Kidney (tissue), 14 donors: ENCODE results near the gene DHX16. TPM values are rescaled to one million over a fixed set of nuclear protein-coding genes. Genes with fewer than 3 reads are reported as not detected.

Experiments used
- DNase-seq, 5 donors: peaks; one replicate each; pipeline ENCODE4 v3.0.0-alpha.2; 2013 to 2020
- FAIRE-seq: peaks from 2 replicates; lab custom pipeline; 2012; peaks lifted over from hg19 to GRCh38; lab: Jason Lieb, UNC
- H3K27ac ChIP-seq, 2 donors: one replicate each; pipeline ENCODE4 v1.7.0; 2013; ENCODE audit warnings: low read depth in 2 of 2, low read length in 2 of 2, inconsistent platforms in 1 of 2
- H3K27me3 ChIP-seq: one replicate; pipeline ENCODE4 v1.7.1; 2013; ENCODE audit warnings: low read length, inconsistent platforms; ENCODE audit not compliant: control insufficient read depth, insufficient read depth
- H3K36me3 ChIP-seq, 3 donors: one replicate each; pipeline versions ENCODE4 v1.7.0 to v1.7.1; 2013; ENCODE audit warnings: low read length in 3 of 3, control low read depth in 1 of 3, inconsistent platforms in 1 of 3; ENCODE audit not compliant: insufficient read depth in 3 of 3, control insufficient read depth in 2 of 3
- H3K4me1 ChIP-seq, 3 donors: one replicate each; pipeline versions ENCODE4 v1.7.0 to v1.7.1; 2013; ENCODE audit warnings: low read length in 3 of 3, inconsistent platforms in 1 of 3, low read depth in 1 of 3; ENCODE audit not compliant: control insufficient read depth in 2 of 3, insufficient read depth in 2 of 3
- H3K4me3 ChIP-seq, 3 donors: one replicate each; pipeline versions ENCODE4 v1.7.0 to v1.8.1; 2013; ENCODE audit warnings: low read length in 3 of 3, control low read depth in 1 of 3, inconsistent platforms in 1 of 3
- H3K9ac ChIP-seq, 3 donors: one replicate each; pipeline versions ENCODE4 v1.7.0 to v1.7.1; 2013; ENCODE audit warnings: low read length in 3 of 3, control low read depth in 1 of 3, inconsistent platforms in 1 of 3
- H3K9me3 ChIP-seq, 3 donors: one replicate each; pipeline versions ENCODE4 v1.7.0 to v1.7.1; 2013; ENCODE audit warnings: low read length in 3 of 3, control low read depth in 1 of 3, inconsistent platforms in 1 of 3; ENCODE audit not compliant: control insufficient read depth in 2 of 3, insufficient read depth in 1 of 3
- intact Hi-C: fragments of 100-400 bp; cut with DNase I; formaldehyde crosslinking; loops from one replicate; pipeline ENCODE4 v1.11.1; 2022
- polyA plus RNA-seq: library from polyadenylated mRNA; stranded (reverse); fragments of 350-450 nt; fragmentation: Illumina TruSeq; extraction: RNeasy Lipid Tissue Mini Kit (QIAGEN cat#74804); gene quantifications from one replicate; pipeline ENCODE4 v1.2.3, GENCODE V29; 2014; ENCODE audit warnings: low read depth, low replicate concordance; ENCODE audit not compliant: insufficient read depth
- total RNA-seq: library from RNA; stranded (reverse); fragmentation: NEBNext Ultra II Directional; extraction: Animal tissue kit (Norgen Biotek cat#: 25700); gene quantifications from one replicate; pipeline ENCODE4 v1.2.1, GENCODE V29; 2021
- TF ChIP-seq, protein P1 (sequence below): IDR thresholded peaks from 3 replicates; pipeline ENCODE4 v1.5.1; 2012; ENCODE audit warnings: mild to moderate bottlenecking, moderate library complexity, borderline replicate concordance; ENCODE audit not compliant: insufficient read depth; ENCODE audit errors: extremely low read depth
- donor health status: control.
- donor health status: control.
- donor health status: control.
- donor health status: control.
- donor health status: control.
- donor health status: DM: yes; HTN: yes; CAD: no.
- donor health status: Normal renal cell carcinoma (clear cell type).

Gene DHX16
- total and polyA plus RNA-seq, 2 donors from 2014 or later, result 26.7 to 30.5 TPM

DNA sequence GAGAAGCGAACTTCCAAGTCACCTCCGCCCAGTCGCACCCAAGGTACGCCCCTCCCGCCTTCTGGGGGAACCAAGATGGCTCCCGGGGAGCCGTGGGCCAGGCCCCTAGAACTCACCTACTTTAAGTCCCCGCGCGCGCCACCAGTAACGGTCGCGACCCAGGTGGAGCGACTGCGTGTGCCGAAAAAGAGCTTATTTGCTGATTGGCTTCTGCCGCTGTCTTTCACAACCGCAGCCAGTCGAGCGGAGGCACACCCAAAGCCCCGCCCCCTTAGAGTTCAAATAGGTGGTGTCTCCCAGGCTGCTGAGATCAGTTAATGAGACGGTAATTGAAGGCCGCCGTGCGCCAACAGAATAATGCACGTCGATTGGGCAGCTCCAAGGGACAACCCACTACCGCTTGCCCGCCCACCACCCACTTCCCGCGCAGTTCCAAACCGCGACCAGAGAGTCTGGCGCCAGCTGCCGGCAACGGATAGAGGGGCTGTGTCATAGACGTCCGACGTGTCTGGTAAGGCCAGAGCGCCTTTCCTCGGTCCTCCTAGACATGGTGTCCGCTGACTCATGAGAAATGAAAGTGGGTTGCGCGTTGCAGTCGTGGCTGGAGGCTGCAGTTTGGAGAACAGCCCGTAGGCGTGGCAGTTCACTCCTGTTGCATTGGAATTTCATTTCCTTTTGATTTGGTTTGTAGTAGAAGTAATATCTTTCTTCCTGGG is 44.5 kb upstream of the DHX16 start, which contains the start of gene MDC1:
Gene MDC1, minus strand, starts transcription at position 153 of the 716 bp plus-strand sequence. CDS start 2,106 bp downstream, outside the sequence.
- H3K9me3 ChIP-seq, result no peaks in the 10 kb centered on the region
- intact Hi-C loops, result no loop called here
- peaks cover 0 to 4% (median 4%) of the 10 kb centered on the region in 3 donors for H3K4me1 ChIP-seq
- H3K4me3 ChIP-seq, result peak within 1 kb of the TSS; percentile 71 to 99 (median 78)
- peak; percentile 99 to 100 (median 100) for DNase-seq
- peaks cover 0 to 15% (median 8%) of the 10 kb centered on the region in 3 donors for H3K36me3 ChIP-seq
- no peaks in the 10 kb centered on the region for H3K27me3 ChIP-seq
- H3K9ac ChIP-seq, result peak within 1 kb of the TSS; percentile 12 to 99 (median 86)
- peak; percentile 98 for FAIRE-seq
- H3K27ac ChIP-seq, result peak within 1 kb of the TSS; percentile 84 to 88
- TF ChIP-seq, protein P1, sequence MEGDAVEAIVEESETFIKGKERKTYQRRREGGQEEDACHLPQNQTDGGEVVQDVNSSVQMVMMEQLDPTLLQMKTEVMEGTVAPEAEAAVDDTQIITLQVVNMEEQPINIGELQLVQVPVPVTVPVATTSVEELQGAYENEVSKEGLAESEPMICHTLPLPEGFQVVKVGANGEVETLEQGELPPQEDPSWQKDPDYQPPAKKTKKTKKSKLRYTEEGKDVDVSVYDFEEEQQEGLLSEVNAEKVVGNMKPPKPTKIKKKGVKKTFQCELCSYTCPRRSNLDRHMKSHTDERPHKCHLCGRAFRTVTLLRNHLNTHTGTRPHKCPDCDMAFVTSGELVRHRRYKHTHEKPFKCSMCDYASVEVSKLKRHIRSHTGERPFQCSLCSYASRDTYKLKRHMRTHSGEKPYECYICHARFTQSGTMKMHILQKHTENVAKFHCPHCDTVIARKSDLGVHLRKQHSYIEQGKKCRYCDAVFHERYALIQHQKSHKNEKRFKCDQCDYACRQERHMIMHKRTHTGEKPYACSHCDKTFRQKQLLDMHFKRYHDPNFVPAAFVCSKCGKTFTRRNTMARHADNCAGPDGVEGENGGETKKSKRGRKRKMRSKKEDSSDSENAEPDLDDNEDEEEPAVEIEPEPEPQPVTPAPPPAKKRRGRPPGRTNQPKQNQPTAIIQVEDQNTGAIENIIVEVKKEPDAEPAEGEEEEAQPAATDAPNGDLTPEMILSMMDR, result peak; percentile 21

DNA sequence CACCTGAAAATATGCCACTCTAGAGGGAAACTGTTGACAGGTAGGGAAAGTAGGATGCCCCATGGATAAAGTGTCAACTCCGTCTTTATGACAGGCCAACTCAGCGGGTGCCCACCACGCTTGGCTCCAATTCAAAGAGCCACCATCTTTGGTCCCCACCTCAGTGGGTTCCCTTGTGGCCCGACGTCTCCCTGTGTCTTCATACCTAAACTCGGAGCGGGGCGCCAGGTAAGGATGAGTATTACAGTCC is 44.0 kb upstream of the DHX16 start:
- H3K4me1 ChIP-seq, result peaks cover 0 to 4% (median 4%) of the 10 kb centered on the region in 3 donors
- peaks cover 0 to 20% (median 11%) of the 10 kb centered on the region in 3 donors for H3K36me3 ChIP-seq
- no peaks in the 10 kb centered on the region for H3K27me3 ChIP-seq
- peak overlapping the region; percentile 84 to 88 for H3K27ac ChIP-seq
- H3K9me3 ChIP-seq, result no peaks in the 10 kb centered on the region
- H3K4me3 ChIP-seq, result peak overlapping the region; percentile 63 to 99 (median 71)
- intact Hi-C loops, result no loop called here
- FAIRE-seq (no peak), DNase-seq (no peak)
- peak overlapping the region in 2 of 3 donors; percentile 74 for H3K9ac ChIP-seq
- TF ChIP-seq, protein P1, result no peak

DNA sequence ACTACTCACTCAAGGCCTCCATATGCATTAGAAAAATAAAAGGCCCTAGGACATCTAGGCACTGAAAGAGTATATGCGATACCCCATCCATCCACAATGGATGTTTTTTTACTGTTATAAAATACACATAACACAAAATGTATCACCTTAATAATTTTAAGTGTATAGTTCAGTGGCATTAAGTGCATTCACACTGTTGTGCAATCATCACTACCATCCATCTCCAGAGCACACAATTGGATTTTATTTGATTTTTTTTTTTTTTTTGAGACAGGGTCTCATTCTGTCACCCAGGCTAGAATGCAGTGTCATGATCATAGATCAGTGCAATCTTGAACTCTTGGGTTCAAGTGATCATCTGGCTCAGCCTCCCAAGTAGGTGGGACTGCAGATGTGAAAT is 41.5 kb upstream of the DHX16 start:
- no peak overlapping the region for H3K27ac ChIP-seq
- H3K4me3 ChIP-seq, result no peak overlapping the region
- no peaks in the 10 kb centered on the region for H3K27me3 ChIP-seq
- no peak overlapping the region for H3K9ac ChIP-seq
- intact Hi-C loops, result no loop called here
- H3K36me3 ChIP-seq, result peaks cover 4 to 34% (median 16%) of the 10 kb centered on the region in 3 donors
- H3K9me3 ChIP-seq, result no peaks in the 10 kb centered on the region
- TF ChIP-seq, protein P1, result no peak
- no peak for FAIRE-seq
- peaks cover 0 to 11% (median 7%) of the 10 kb centered on the region in 3 donors for H3K4me1 ChIP-seq
- no peak for DNase-seq
